Activated T-helper 17 cell treated with anti-CD3 and anti-CD28 coated beads, Interleukin-2, amount 50 U/mL, for 72 hours (primary cell): Measurements from ENCODE around the gene ATP1A1. TPM values are rescaled to one million over a fixed set of nuclear protein-coding genes. Genes with fewer than 3 reads are reported as not detected.

Experiments used
- ATAC-seq: fragments of 150-1000 bp; cut with Tn5 transposase; replicated peaks from 2 replicates; pipeline ENCODE4 v1.10.0; 2021; ENCODE audit warnings: mild to moderate bottlenecking, moderate library complexity
- H3K27ac Mint-ChIP-seq: one replicate; pipeline ENCODE4 v1.8.0; 2022; ENCODE audit warnings: mixed read lengths
- H3K27me3 Mint-ChIP-seq: one replicate; pipeline ENCODE4 v1.8.0; 2022; ENCODE audit warnings: mixed read lengths
- H3K36me3 Mint-ChIP-seq: one replicate; pipeline ENCODE4 v1.8.0; 2022; ENCODE audit warnings: low read depth, mild to moderate bottlenecking, mixed read lengths
- H3K4me1 Mint-ChIP-seq: one replicate; pipeline ENCODE4 v1.8.0; 2022; ENCODE audit warnings: mixed read lengths
- H3K4me3 Mint-ChIP-seq: one replicate; pipeline ENCODE4 v1.8.0; 2022; ENCODE audit warnings: mild to moderate bottlenecking, mixed read lengths
- H3K9me3 Mint-ChIP-seq: one replicate; pipeline ENCODE4 v1.8.0; 2022; ENCODE audit warnings: mixed read lengths
- total RNA-seq, 2 donors: library from RNA; stranded (reverse); gene quantifications; one replicate each; pipeline ENCODE4 v1.2.3, GENCODE V29; 2022

ATP1A1 gene
- total RNA-seq, 2 donors from 2014 or later = 206 to 244 TPM

- Mint-ChIP-seq H3K27me3 (no peaks in the 10 kb centered on the region), H3K4me3 (peak overlapping the region; percentile 97), H3K36me3 (peaks cover 29% of the 10 kb centered on the region), H3K9me3 (no peaks in the 10 kb centered on the region), H3K4me1 (peaks cover 22% of the 10 kb centered on the region), H3K27ac (peak overlapping the region; percentile 74)
- no peak for ATAC-seq
These were observed 853 bp upstream of the ATP1A1 start for GRCh38 chr1:116372191-116372590.

- H3K36me3 Mint-ChIP-seq = peaks cover 44% of the 10 kb centered on the region
- peak overlapping the region; percentile 97 for H3K4me3 Mint-ChIP-seq
- ATAC-seq = no peak
- peak overlapping the region; percentile 74 for H3K27ac Mint-ChIP-seq
- no peaks in the 10 kb centered on the region for H3K27me3 Mint-ChIP-seq
- peaks cover 14% of the 10 kb centered on the region for H3K4me1 Mint-ChIP-seq
- H3K9me3 Mint-ChIP-seq = no peaks in the 10 kb centered on the region
These were observed 648 bp downstream of the ATP1A1 start for GRCh38 chr1:116373431-116374352.

GRCh38 chr1:116374353-116375147, 1.5 kb downstream of the ATP1A1 start:
- no peak for ATAC-seq
- Mint-ChIP-seq H3K27ac (peak overlapping the region; percentile 71), H3K36me3 (peaks cover 52% of the 10 kb centered on the region), H3K9me3 (no peaks in the 10 kb centered on the region), H3K4me1 (peaks cover 20% of the 10 kb centered on the region), H3K4me3 (peak overlapping the region; percentile 97), H3K27me3 (no peaks in the 10 kb centered on the region)

GRCh38 chr1:116375148-116375886, 2.3 kb downstream of the ATP1A1 start:
- Mint-ChIP-seq H3K27ac (peak overlapping the region; percentile 71), H3K27me3 (no peaks in the 10 kb centered on the region), H3K4me3 (peak overlapping the region; percentile 97), H3K9me3 (no peaks in the 10 kb centered on the region), H3K4me1 (peaks cover 25% of the 10 kb centered on the region), H3K36me3 (peaks cover 54% of the 10 kb centered on the region)
- no peak for ATAC-seq

GRCh38 chr1:116375887-116376728, 3.1 kb downstream of the ATP1A1 start:
- H3K36me3 Mint-ChIP-seq = peaks cover 61% of the 10 kb centered on the region
- no peaks in the 10 kb centered on the region for H3K9me3 Mint-ChIP-seq
- ATAC-seq = peak; percentile 13
- peaks cover 33% of the 10 kb centered on the region for H3K4me1 Mint-ChIP-seq
- H3K27ac Mint-ChIP-seq = peak overlapping the region; percentile 71
- H3K27me3 Mint-ChIP-seq = no peaks in the 10 kb centered on the region
- peak overlapping the region; percentile 97 for H3K4me3 Mint-ChIP-seq

GRCh38 chr1:116376729-116377086, 3.7 kb downstream of the ATP1A1 start:
- peak overlapping the region; percentile 71 for H3K27ac Mint-ChIP-seq
- peaks cover 38% of the 10 kb centered on the region for H3K4me1 Mint-ChIP-seq
- no peaks in the 10 kb centered on the region for H3K9me3 Mint-ChIP-seq
- peak overlapping the region; percentile 97 for H3K4me3 Mint-ChIP-seq
- no peak for ATAC-seq
- H3K36me3 Mint-ChIP-seq = peaks cover 67% of the 10 kb centered on the region
- no peaks in the 10 kb centered on the region for H3K27me3 Mint-ChIP-seq

GRCh38 chr1:116377541-116378529, 4.8 kb downstream of the ATP1A1 start:
- Mint-ChIP-seq H3K27me3 (no peaks in the 10 kb centered on the region), H3K4me3 (peak overlapping the region; percentile 97), H3K4me1 (peaks cover 46% of the 10 kb centered on the region), H3K36me3 (peaks cover 76% of the 10 kb centered on the region), H3K9me3 (no peaks in the 10 kb centered on the region), H3K27ac (peak overlapping the region; percentile 71)
- peak; percentile 78 for ATAC-seq

- H3K36me3 Mint-ChIP-seq = peaks cover 86% of the 10 kb centered on the region
- no peak for ATAC-seq
- peak overlapping the region; percentile 71 for H3K27ac Mint-ChIP-seq
- H3K4me3 Mint-ChIP-seq = peak overlapping the region; percentile 97
- peaks cover 53% of the 10 kb centered on the region for H3K4me1 Mint-ChIP-seq
- H3K27me3 Mint-ChIP-seq = no peaks in the 10 kb centered on the region
- no peaks in the 10 kb centered on the region for H3K9me3 Mint-ChIP-seq
These were observed 6.1 kb downstream of the ATP1A1 start for GRCh38 chr1:116379057-116379630.

GRCh38 chr1:116379674-116380498, 6.8 kb downstream of the ATP1A1 start:
- H3K4me1 Mint-ChIP-seq = peaks cover 53% of the 10 kb centered on the region
- peak overlapping the region; percentile 97 for H3K4me3 Mint-ChIP-seq
- ATAC-seq = no peak
- no peaks in the 10 kb centered on the region for H3K27me3 Mint-ChIP-seq
- peak overlapping the region; percentile 71 for H3K27ac Mint-ChIP-seq
- peaks cover 86% of the 10 kb centered on the region for H3K36me3 Mint-ChIP-seq
- no peaks in the 10 kb centered on the region for H3K9me3 Mint-ChIP-seq

- Mint-ChIP-seq H3K27ac (peak overlapping the region; percentile 20), H3K9me3 (no peaks in the 10 kb centered on the region), H3K4me3 (peak overlapping the region; percentile 97), H3K4me1 (peaks cover 53% of the 10 kb centered on the region), H3K36me3 (peaks cover 86% of the 10 kb centered on the region), H3K27me3 (no peaks in the 10 kb centered on the region)
- peak; percentile 3 for ATAC-seq
These were observed 7.6 kb downstream of the ATP1A1 start for GRCh38 chr1:116380499-116381242.

- Mint-ChIP-seq H3K4me1 (peaks cover 52% of the 10 kb centered on the region), H3K27me3 (no peaks in the 10 kb centered on the region), H3K9me3 (no peaks in the 10 kb centered on the region), H3K27ac (peak overlapping the region; percentile 39), H3K36me3 (peaks cover 91% of the 10 kb centered on the region), H3K4me3 (peak overlapping the region; percentile 58)
- no peak for ATAC-seq
These were observed 9.3 kb downstream of the ATP1A1 start for GRCh38 chr1:116382321-116382720.
